ENCODE data around the gene XYLT1.

The XYLT1 gene

DNA sequence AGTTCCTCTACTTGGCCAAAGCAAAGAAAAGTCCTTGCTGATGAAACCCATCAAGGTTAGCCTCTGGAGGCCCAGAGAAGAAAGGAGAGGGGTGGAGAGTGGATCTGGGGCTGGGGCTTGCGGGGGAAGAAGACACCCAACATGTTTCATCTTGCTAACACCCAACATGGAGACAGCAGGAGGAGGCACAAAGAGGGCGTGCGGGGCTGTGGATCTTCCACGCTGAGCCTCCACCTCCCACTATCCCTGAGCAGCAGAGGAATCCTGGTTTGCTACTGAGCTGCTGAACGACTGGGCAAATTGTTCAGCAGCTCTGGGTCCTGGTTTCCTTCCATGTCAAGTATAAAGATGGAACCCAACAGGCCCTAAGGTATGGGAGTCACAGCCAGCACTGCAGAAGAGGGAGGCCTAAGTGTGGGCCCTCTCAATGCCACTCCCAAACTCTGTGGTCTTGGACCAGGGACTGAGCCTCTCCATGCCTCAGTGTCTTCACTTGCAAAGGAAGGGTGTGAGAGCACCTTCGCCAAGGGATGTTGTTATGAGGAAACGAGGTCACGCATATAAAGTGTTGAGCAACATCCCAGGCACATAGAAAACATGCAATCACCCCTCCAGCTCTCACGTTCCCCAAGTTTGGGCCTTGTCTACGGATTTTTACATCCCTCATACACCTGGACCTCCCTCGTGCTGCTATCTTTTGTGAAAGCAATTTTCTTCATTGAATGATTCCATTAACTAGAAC is 122.5 kb downstream of the XYLT1 start (continued):
- TF ChIP-seq ZNF776 (tag by site-specific recombination; IDR thresholded peaks at IDR 0.05; ENCODE audit: borderline replicate concordance) (no peak), ZNF785 (tag by site-specific recombination; IDR thresholded peaks at IDR 0.05) (no peak), ZNF121 (tag by site-specific recombination; IDR thresholded peaks at IDR 0.05) (no peak), SCRT1 (tag by site-specific recombination; IDR thresholded peaks at IDR 0.05; ENCODE audit: borderline replicate concordance) (no peak), ZNF521 (tag by site-specific recombination; IDR thresholded peaks at IDR 0.05) (no peak), BCL11A (tag by site-specific recombination; IDR thresholded peaks at IDR 0.05; ENCODE audit: low read depth) (no peak), ZNF155 (tag by site-specific recombination; IDR thresholded peaks at IDR 0.05) (no peak), YY2 (tag by site-specific recombination; IDR thresholded peaks at IDR 0.05) (no peak)
- TF ChIP-seq, protein P1, sequence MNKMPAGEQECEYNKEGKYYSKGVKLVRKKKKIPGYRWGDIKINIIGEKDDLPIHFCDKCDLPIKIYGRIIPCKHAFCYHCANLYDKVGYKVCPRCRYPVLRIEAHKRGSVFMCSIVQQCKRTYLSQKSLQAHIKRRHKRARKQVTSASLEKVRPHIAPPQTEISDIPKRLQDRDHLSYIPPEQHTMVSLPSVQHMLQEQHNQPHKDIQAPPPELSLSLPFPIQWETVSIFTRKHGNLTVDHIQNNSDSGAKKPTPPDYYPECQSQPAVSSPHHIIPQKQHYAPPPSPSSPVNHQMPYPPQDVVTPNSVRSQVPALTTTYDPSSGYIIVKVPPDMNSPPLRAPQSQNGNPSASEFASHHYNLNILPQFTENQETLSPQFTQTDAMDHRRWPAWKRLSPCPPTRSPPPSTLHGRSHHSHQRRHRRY (tag by site-specific recombination; IDR thresholded peaks at IDR 0.05): no peak
- TF ChIP-seq, protein P2, sequence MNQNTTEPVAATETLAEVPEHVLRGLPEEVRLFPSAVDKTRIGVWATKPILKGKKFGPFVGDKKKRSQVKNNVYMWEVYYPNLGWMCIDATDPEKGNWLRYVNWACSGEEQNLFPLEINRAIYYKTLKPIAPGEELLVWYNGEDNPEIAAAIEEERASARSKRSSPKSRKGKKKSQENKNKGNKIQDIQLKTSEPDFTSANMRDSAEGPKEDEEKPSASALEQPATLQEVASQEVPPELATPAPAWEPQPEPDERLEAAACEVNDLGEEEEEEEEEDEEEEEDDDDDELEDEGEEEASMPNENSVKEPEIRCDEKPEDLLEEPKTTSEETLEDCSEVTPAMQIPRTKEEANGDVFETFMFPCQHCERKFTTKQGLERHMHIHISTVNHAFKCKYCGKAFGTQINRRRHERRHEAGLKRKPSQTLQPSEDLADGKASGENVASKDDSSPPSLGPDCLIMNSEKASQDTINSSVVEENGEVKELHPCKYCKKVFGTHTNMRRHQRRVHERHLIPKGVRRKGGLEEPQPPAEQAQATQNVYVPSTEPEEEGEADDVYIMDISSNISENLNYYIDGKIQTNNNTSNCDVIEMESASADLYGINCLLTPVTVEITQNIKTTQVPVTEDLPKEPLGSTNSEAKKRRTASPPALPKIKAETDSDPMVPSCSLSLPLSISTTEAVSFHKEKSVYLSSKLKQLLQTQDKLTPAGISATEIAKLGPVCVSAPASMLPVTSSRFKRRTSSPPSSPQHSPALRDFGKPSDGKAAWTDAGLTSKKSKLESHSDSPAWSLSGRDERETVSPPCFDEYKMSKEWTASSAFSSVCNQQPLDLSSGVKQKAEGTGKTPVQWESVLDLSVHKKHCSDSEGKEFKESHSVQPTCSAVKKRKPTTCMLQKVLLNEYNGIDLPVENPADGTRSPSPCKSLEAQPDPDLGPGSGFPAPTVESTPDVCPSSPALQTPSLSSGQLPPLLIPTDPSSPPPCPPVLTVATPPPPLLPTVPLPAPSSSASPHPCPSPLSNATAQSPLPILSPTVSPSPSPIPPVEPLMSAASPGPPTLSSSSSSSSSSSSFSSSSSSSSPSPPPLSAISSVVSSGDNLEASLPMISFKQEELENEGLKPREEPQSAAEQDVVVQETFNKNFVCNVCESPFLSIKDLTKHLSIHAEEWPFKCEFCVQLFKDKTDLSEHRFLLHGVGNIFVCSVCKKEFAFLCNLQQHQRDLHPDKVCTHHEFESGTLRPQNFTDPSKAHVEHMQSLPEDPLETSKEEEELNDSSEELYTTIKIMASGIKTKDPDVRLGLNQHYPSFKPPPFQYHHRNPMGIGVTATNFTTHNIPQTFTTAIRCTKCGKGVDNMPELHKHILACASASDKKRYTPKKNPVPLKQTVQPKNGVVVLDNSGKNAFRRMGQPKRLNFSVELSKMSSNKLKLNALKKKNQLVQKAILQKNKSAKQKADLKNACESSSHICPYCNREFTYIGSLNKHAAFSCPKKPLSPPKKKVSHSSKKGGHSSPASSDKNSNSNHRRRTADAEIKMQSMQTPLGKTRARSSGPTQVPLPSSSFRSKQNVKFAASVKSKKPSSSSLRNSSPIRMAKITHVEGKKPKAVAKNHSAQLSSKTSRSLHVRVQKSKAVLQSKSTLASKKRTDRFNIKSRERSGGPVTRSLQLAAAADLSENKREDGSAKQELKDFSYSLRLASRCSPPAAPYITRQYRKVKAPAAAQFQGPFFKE (tag by site-specific recombination; IDR thresholded peaks at IDR 0.05; ENCODE audit: borderline replicate concordance): no peak

DNA sequence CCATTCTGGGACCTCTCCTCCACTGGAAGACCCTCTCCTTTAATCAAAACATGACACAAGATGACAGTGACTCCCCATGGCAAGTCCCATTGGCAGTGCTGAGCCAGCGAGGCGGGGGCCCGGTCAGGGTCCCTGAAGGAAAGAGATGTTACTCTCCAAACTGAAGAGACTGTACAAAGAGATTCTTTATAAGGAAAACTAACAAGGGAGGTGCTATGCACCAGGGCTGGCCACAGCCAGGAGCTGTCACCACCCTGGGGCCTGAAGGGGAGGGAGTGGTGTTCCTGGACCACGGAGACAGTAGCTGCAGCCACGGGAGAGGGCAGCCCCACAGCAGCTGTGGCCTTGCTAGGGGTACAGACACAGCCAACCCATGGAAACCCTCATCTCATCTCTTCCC is 123.1 kb downstream of the XYLT1 start:
- ChIA-PET CTCF (no interaction called here), POLR2A (no interaction called here)
- Histone ChIP-seq H3K9me3 (ENCODE audit: control insufficient read depth, insufficient read depth, low read depth, low read length) (no peaks in the 10 kb centered on the region), H3K27ac (ENCODE audit: extremely low read depth, low read depth, low read length) (no peak overlapping the region), H3K4me1 (ENCODE audit: control insufficient read depth, insufficient read depth, low read length) (no peaks in the 10 kb centered on the region), H3K4me3 (ENCODE audit: low read depth, low read length) (no peak overlapping the region), H3K36me3 (ENCODE audit: control insufficient read depth in 2 of 2, insufficient read depth in 1 of 2, low read length in 2 of 2) (no peaks in the 10 kb centered on the region)
- TF ChIP-seq, protein P3, sequence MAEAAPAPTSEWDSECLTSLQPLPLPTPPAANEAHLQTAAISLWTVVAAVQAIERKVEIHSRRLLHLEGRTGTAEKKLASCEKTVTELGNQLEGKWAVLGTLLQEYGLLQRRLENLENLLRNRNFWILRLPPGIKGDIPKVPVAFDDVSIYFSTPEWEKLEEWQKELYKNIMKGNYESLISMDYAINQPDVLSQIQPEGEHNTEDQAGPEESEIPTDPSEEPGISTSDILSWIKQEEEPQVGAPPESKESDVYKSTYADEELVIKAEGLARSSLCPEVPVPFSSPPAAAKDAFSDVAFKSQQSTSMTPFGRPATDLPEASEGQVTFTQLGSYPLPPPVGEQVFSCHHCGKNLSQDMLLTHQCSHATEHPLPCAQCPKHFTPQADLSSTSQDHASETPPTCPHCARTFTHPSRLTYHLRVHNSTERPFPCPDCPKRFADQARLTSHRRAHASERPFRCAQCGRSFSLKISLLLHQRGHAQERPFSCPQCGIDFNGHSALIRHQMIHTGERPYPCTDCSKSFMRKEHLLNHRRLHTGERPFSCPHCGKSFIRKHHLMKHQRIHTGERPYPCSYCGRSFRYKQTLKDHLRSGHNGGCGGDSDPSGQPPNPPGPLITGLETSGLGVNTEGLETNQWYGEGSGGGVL (tag by site-specific recombination; IDR thresholded peaks at IDR 0.05): no peak

DNA sequence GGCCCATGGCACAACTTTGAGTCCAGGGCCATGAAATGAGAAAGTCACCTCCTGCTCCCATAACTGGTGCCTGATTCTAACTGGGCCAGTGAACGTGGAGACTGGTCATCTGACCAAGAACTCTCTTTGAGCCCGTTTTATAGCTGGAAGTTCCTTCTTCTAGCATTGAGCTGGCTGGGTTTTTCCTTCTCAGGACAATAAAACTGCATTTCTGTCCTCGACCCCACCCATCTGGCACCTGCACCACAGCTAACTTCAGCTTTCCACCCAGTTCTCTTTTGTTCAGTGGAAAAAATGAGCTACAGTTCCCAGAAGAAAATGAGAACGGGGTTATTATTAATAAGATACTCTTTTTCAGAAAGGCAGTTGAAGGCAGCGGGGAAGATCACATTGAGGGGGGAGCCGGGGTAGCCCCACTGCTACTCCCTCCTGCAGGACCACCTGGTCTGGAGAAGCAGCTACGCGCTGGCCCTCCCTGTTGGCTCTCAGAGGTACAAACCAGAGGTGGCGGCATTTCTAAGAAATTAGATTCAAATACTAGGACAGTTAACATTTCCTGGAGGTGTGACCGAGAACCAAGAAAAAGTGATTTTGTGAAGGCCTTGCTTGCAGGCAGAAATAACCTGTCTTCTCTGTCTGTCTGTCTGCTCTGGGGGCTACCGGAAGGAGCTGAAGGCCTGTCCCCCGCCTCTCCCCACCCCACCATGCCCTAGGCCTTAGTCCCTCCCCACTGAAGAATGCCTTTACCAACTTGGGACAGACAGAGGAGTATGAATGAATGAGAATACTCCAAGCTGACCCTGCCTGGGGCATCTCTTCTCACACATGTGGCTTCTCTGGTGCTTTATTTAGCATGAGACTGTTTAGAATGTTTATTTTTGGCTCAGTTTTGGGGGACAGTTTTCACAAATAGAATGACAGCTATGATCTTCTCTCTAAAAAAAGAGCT is 123.9 kb downstream of the XYLT1 start:
- no peak overlapping the region for H3K4me3 ChIP-seq (ENCODE audit: low read depth, low read length)
- TF ChIP-seq ZNF366 (tag by site-specific recombination; conservative IDR thresholded peaks at IDR 0.05) (no peak), SCRT2 (tag by site-specific recombination; IDR thresholded peaks at IDR 0.05) (no peak), PRDM1 (tag by site-specific recombination; IDR thresholded peaks at IDR 0.05) (no peak), KLF10 (tag by site-specific recombination; IDR thresholded peaks at IDR 0.05) (no peak), ZNF10 (tag by site-specific recombination; IDR thresholded peaks at IDR 0.05) (no peak), BCL11A (tag by site-specific recombination; IDR thresholded peaks at IDR 0.05; ENCODE audit: low read depth) (no peak), ZNF416 (tag by site-specific recombination; IDR thresholded peaks at IDR 0.05) (no peak), ZNF837 (tag by site-specific recombination; IDR thresholded peaks at IDR 0.05) (no peak)
- TF ChIP-seq, protein P4, sequence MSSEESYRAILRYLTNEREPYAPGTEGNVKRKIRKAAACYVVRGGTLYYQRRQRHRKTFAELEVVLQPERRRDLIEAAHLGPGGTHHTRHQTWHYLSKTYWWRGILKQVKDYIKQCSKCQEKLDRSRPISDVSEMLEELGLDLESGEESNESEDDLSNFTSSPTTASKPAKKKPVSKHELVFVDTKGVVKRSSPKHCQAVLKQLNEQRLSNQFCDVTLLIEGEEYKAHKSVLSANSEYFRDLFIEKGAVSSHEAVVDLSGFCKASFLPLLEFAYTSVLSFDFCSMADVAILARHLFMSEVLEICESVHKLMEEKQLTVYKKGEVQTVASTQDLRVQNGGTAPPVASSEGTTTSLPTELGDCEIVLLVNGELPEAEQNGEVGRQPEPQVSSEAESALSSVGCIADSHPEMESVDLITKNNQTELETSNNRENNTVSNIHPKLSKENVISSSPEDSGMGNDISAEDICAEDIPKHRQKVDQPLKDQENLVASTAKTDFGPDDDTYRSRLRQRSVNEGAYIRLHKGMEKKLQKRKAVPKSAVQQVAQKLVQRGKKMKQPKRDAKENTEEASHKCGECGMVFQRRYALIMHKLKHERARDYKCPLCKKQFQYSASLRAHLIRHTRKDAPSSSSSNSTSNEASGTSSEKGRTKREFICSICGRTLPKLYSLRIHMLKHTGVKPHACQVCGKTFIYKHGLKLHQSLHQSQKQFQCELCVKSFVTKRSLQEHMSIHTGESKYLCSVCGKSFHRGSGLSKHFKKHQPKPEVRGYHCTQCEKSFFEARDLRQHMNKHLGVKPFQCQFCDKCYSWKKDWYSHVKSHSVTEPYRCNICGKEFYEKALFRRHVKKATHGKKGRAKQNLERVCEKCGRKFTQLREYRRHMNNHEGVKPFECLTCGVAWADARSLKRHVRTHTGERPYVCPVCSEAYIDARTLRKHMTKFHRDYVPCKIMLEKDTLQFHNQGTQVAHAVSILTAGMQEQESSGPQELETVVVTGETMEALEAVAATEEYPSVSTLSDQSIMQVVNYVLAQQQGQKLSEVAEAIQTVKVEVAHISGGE (tag by site-specific recombination; conservative IDR thresholded peaks at IDR 0.05; ENCODE audit: low read depth): no peak

More for the DNA sequence above, 123.9 kb downstream of the XYLT1 start:
- POLR2A ChIA-PET: no interaction called here
- H3K27ac ChIP-seq (ENCODE audit: extremely low read depth, low read depth, low read length): no peak overlapping the region
- no peaks in the 10 kb centered on the region for H3K4me1 ChIP-seq (ENCODE audit: control insufficient read depth, insufficient read depth, low read length)
- no peaks in the 10 kb centered on the region for H3K9me3 ChIP-seq (ENCODE audit: control insufficient read depth, insufficient read depth, low read depth, low read length)
- no peaks in the 10 kb centered on the region for H3K36me3 ChIP-seq (ENCODE audit: control insufficient read depth in 2 of 2, insufficient read depth in 1 of 2, low read length in 2 of 2)
- CTCF ChIA-PET: no interaction called here

All from HEK293 (cell line).